Keratinocyte (primary cell): ENCODE results near the gene CD93.

ENCODE experiments used
- CTCF ChIP-seq, 3 experiments: IDR thresholded peaks in 1 of 3; conservative IDR thresholded peaks in 1 of 3; optimal IDR thresholded peaks in 1 of 3; 2 replicates in 2 of 3; 3 replicates in 1 of 3; pipeline versions ENCODE3 to v1.5.1; 2011; ENCODE audit warnings: low read length in 3 of 3, mild to moderate bottlenecking in 3 of 3, moderate library complexity in 2 of 3, control low read depth in 1 of 3, inconsistent platforms in 1 of 3; ENCODE audit not compliant: insufficient read depth in 2 of 3; ENCODE audit errors: extremely low read depth in 1 of 3
- EZH2 ChIP-seq: IDR thresholded peaks from one replicate; pipeline ENCODE4 v1.6.1; 2012; ENCODE audit warnings: inconsistent platforms, mild to moderate bottlenecking, low read length, moderate library complexity

GRCh38 chr20:23082846-23083552, 3.1 kb downstream of the CD93 start:
- TF ChIP-seq EZH2 (no peak), CTCF (optimal IDR thresholded peaks at IDR 0.05 in 1 of 3, IDR thresholded peaks at IDR 0.05 in 1 of 3, conservative IDR thresholded peaks at IDR 0.05 in 1 of 3; ENCODE audit: extremely low read depth in 1 of 3, insufficient read depth in 2 of 3, low read length in 3 of 3) (no peak)
